ENCODE measurements around the gene RSU1.

RSU1 gene

GRCh38 chr10:16656895-16657294 is 160.3 kb downstream of the RSU1 start:
- no peak for DNase-seq

DNA sequence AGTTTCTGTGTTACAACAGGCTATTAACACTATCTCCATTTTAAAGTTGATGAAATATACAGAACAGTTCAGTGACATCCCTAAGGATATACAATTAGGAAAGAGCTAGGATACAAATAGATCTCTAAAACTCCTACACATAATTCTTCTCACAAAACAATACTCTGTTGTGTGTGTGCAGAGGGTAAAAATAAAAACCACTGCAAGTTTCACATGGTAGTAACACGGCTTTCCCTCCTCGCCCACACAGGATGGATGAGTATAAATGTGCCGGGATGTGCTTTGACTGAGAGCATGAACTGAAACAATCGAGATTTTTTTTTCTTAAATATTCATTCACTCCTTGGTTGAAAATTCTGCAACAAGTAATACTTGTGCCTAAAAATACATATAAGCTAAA is 164.0 kb downstream of the RSU1 start:
- no peak for DNase-seq

DNA sequence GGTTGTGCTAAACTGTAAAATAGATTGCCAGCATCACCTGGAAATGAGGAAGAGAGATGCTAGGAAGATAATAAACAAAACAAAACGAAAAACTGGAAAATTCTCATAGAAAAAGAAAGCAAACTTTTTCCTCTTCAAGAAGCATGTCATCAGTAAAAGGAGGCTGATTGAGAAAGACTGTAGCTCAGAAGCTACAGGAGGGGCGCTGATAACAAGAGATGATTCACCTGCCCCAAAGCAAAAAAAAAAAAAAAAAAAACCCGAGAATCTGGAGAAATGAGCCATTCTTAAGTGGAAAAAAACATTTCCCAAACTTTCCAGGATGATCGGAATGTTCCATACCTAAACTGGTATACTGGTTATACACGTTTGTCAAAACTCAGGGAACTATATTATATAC is 165.1 kb downstream of the RSU1 start:
- DNase-seq, result no peak

DNA sequence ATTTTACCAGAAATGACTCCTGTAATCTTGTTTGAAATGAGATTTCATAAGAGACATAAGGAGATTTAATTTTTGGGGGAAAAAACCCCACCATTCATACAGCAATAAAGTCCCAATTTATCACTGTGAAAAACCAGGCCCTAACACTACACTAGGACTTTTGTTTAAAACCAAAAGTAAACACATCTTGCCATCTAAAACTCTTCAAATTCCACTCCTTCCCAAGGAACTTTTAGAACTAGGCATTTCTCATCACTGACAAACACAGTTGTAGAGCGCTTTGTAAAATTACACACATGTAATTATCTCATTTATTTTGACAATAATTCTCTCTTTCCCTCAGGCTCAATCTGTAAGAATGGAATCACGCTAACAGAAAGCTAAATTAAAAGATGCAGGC is 167.5 kb downstream of the RSU1 start:
- no peak for DNase-seq

DNA sequence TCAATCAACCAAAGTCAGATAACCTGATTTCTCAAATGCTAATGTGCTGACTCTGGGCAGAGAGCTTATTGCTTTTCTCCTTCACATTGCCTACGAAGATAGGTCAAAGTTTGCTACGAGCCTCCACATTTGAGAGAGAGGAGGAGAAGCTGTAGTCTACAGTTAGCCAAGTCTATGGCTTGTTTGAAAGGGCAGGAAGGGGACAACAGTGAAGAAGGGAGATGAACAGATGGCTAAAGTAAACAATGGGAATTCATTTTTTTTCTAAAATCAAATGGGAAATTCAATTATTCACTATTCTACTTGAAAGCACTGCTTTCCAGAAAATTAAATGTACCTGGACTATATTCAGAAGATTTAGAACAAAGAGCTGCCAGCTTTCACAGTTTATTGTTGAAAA is 168.9 kb downstream of the RSU1 start:
- DNase-seq, result no peak

GRCh38 chr10:16646181-16647059 is 170.8 kb downstream of the RSU1 start:
- no peak for DNase-seq

DNA sequence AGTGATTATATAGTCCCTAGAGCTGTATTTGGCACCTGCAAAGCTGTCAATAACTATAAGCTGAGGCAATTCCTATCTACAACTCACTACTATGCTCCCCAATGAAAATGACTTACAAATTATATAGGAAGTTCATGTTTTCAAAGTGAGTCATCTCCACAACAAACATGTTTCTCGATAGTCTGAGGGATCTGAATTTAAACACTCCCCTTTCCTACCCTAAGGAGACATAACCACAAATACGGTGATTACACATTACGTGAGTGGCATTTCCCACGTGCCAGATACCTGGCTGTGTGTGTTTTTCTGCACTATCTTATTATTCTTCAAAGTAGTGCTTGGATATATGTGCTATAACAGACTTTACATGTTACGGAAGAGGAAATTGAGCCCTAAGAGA is 173.1 kb downstream of the RSU1 start:
- DNase-seq, result no peak

DNA sequence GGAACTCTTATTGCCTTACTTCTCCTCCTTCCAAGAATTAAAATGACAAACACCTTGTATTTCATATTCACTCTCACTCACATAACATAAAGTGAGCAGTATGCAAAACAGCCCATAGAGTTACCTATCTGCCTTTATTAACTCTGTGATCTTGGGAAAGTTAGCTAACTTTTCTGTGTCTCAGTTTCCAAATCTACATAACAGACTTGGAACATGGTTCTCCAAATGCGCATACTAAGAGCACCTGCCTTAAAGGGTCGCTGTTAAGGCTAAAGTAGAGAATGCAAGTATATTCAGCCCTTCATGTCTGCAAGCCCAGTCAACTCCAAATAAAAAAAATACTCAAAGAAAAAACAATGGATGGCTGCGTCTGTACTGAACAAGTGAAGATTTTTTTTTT is 173.7 kb downstream of the RSU1 start:
- no peak for DNase-seq

- DNase-seq, result no peak
Observed at GRCh38 chr10:16640153-16640552, 177.1 kb downstream of the RSU1 start.

- DNase-seq, result no peak
Observed at GRCh38 chr10:16639471-16639870, 177.8 kb downstream of the RSU1 start.

DNA sequence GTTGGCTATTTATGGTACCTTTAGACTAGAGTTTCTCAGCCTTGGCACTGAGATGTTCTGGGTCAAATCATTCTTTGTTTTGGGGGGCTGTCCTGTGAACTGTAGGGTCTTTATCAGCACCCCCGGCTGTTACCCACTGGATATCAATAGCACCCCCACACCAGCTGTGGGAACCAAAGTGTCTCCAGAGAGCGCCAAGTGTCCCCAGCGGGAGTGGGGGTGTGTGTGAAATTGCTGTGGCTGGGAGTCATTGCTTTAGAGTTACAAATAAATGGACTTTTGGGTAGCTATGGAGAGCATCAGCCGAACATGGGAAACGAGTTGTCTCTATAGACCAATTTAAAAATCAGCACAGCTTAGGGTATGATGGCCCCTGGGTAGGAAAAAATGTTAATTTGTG is 184.2 kb downstream of the RSU1 start:
- DNase-seq, result no peak

GRCh38 chr10:16626697-16627096 is 190.5 kb downstream of the RSU1 start:
- DNase-seq, result no peak

DNA sequence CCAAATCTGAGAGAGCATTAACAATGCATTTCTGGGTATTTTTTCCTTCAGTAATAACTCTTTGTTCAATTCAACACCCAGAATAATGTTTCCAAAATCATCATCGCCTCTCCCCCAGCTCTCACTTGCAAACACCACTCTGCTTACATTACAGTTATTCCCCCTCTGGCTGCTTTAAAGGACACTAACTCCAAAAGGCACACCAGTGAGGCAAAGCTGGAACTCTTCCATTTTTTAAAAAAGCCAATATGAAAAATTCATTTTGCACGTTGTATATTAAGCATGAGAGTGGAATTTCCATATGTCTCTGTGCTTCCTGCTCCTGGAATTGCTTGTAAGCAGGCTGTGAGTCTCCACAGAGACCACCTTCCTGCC is 204.3 kb downstream of the RSU1 start:
- DNase-seq, result no peak

DNA sequence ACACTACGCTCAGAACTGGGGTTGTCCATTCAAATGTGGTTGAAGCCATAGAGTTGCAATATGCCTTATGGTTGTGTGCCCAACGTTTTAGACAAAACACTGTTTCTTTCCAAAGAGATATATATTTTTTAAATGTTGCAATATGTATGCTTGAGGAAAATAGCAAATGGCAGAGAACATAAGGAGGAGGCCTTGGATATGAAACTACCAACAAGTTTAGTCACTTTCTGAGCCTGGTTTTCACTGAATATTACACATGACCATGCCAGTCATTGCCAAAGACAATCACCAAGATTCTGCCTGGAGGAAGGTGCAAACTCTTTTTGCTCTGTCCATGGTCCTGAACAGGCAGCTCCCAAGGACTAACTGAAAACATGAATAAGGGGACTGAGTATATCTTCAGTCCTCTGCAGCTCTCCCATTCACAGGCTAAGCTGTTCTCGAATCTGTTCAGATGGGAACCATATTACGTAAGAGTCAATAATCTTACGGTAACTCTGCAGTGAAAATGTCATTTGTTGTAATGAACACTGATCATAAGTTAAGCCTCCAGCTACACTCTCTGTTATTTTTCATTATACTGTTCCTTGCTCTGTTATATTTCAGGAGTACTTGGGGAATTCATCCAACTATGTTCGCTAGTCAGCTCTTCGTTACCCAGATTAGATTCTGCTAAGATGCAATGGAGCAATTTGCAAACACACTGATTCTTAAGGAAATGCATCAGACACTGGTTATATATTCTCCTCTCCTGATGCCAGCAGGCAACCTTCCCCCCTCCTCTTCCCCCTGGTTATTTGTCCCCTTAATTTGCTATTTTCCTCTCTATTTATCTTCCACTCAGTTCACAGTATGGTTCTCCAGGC is 204.9 kb downstream of the RSU1 start:
- no peak for DNase-seq

- no peak for DNase-seq
Observed at GRCh38 chr10:16611037-16611436, 206.2 kb downstream of the RSU1 start.

GRCh38 chr10:16609211-16609610 is 208.0 kb downstream of the RSU1 start:
- DNase-seq, result no peak

DNA sequence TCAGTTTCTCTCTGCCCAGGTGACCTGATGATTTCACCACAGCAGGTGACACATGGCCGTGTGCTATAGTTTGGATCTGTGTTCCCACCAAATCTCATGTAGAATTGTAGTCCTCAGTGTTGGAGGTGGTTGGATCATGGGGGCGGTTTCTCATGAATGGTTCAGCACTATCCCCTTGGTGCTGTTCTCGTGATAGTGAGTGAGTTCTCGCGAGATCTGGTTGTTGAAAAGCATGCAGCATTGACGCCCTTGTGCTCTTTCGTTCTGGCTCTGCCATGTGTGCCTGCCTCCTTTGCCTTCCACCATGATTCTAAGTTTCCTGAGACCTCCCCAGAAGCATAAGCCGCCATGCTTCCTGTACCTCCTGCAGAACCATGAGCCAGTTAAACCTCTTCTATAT is 210.3 kb downstream of the RSU1 start:
- DNase-seq, result no peak

GRCh38 chr10:16606421-16606820 is 210.8 kb downstream of the RSU1 start:
- no peak for DNase-seq

DNA sequence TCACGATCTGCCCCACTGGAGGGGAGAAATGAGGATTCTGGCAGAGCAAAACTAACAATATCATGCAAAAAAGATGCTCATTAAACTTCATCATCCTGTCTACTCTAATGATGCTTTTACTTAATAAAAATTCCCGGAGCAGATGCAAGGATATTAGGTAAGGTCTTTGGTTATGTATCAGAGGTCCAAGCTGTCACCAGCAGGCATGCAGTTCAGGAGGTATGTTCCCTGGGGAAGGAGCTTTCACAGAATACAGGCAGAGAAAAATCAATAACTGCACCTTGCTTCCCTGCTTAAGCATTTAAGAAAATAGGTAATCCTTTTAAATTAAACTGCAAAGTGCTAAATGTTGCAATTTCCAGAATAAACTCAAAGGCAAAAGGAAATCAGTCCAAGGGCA is 213.9 kb downstream of the RSU1 start:
- no peak for DNase-seq

DNA sequence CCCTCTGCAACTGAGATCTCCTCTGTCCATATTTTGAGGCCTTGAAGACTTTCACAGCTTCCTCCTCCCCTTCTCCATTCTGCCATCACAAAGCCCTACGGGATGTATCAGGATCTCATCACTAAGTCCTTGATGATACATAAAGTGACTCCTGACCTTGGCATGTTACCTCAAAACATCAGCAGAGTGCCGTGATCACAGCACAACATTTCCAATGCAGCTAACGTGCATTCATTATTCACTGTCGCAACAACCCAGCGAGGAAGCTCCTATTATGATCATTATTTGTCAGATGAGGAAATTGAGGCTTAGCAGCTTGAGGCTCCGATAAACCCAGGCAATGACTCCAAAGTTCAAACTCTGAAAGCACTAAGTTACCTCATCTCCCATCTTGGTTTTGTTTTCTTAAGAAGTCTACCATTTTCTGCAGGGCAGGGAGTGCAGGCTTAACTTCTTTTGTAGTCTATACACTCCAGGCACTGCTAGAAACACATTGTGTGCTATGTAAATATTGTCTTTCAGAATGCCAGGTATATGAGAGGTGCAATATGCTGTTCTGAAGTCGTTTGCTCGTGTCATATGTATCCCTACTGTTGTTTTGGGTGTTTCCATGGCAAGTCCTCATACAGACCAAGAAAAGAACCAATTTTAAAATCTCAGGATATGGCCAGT is 215.0 kb downstream of the RSU1 start:
- no peak for DNase-seq

DNA sequence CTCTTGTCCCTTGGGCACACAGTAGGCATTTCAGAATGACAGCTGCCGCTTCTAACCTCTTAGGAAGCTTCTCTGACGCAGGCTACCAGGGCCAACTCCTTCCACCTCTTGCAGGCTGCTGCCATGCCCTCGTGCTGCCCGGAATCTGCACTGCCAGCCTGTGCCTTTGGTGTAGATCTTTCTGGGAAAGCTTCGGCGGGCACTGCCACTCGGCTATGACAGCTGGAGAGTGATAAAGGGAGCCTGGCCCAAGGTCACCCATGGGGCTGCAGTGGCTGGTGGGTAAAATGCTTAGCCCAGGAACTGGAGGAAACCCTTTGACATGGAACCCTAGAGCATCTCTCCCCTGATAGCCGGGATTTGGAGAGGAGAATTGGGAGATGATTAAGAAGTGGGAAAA is 217.6 kb downstream of the RSU1 start:
- no peak for DNase-seq

GRCh38 chr10:16597656-16598055 is 219.6 kb downstream of the RSU1 start:
- no peak for DNase-seq

GRCh38 chr10:16592378-16592777 is 224.8 kb downstream of the RSU1 start:
- no peak for DNase-seq
